ENCODE data around the gene FOXR1. TPM values are rescaled to one million over a fixed set of nuclear protein-coding genes. Genes with fewer than 3 reads are reported as not detected.
A peak's percentile ranks its signal among the peaks of the same experiment; 100 is the strongest.

The FOXR1 gene
- total and polyA plus RNA-seq, 10 donors, result not detected

GRCh38 chr11:119018074-119018938 lies 46.7 kb downstream of the FOXR1 start, which contains the start of the genes RPS25 and TRAPPC4:
RPS25 (minus strand) TSS chr11:119018343; CDS start chr11:119018284, 59 bp downstream.
TRAPPC4 (plus strand) TSS chr11:119018766; CDS start chr11:119018796, 30 bp downstream.
- Histone ChIP-seq H3K4me1 (peaks cover 37 to 81% (median 58%) of the 10 kb centered on the region in 6 donors), H3K27me3 (replicated peaks in 1 of 7) (no peaks in the 10 kb centered on the region), H3K4me3 (peak within 1 kb of the TSS; percentile 66 to 94 (median 89)), H3K36me3 (peaks cover 0 to 73% (median 52%) of the 10 kb centered on the region in 6 donors), H3K27ac (peak within 1 kb of the TSS; percentile 89 to 99 (median 98)), H3K9me3 (no peaks in the 10 kb centered on the region)
- peak in 1 of 3 donors; percentile 47 for TF ChIP-seq POLR2A (IDR thresholded peaks at IDR 0.05)
- peak; percentile 92 to 94 (median 93) for TF ChIP-seq POLR2AphosphoS5 (IDR thresholded peaks at IDR 0.05)
- peak in 4 of 11 experiments; percentile 20 to 46 (median 37) for TF ChIP-seq CTCF (IDR thresholded peaks at IDR 0.05 in 8 of 11, conservative IDR thresholded peaks at IDR 0.05 in 3 of 11)
- intact Hi-C loops (cut with DNase I; ENCODE audit: low total_unique reads), result no loop called here
- peak; percentile 99 for DNase-seq
- WGBS, 5 donors, result 0 to 2% (median 1%) methylated on average over 45 to 63 of the region's 63 CpGs

- no peak for TF ChIP-seq CTCF (IDR thresholded peaks at IDR 0.05 in 8 of 11, conservative IDR thresholded peaks at IDR 0.05 in 3 of 11)
- no peak for TF ChIP-seq POLR2A (IDR thresholded peaks at IDR 0.05)
- no peak for TF ChIP-seq POLR2AphosphoS5 (IDR thresholded peaks at IDR 0.05)
- DNase-seq, result no peak
- H3K27me3 ChIP-seq (replicated peaks in 1 of 7), result no peaks in the 10 kb centered on the region
- peaks cover 0 to 73% (median 53%) of the 10 kb centered on the region in 6 donors for H3K36me3 ChIP-seq
- peak overlapping the region; percentile 66 to 94 (median 89) for H3K4me3 ChIP-seq
- no peaks in the 10 kb centered on the region for H3K9me3 ChIP-seq
- H3K4me1 ChIP-seq, result peaks cover 40 to 88% (median 67%) of the 10 kb centered on the region in 6 donors
- peak overlapping the region in 3 of 8 donors; percentile 94 to 99 (median 98) for H3K27ac ChIP-seq
- WGBS, 5 donors, result 42 to 73% (median 63%) methylated on average over 2 of the region's 2 CpGs
- intact Hi-C loops (cut with DNase I; ENCODE audit: low total_unique reads), result no loop called here
These were observed 48.4 kb downstream of the FOXR1 start for GRCh38 chr11:119019996-119020395.

- WGBS, 5 donors, result 90 to 95% (median 94%) methylated on average over 5 of the region's 5 CpGs
- H3K36me3 ChIP-seq, result peaks cover 0 to 73% (median 46%) of the 10 kb centered on the region in 6 donors
- peak overlapping the region in 1 of 8 donors; percentile 8 for H3K27ac ChIP-seq
- H3K27me3 ChIP-seq (replicated peaks in 1 of 7), result no peaks in the 10 kb centered on the region
- H3K4me3 ChIP-seq, result peak overlapping the region in 1 of 8 donors; percentile 3
- TF ChIP-seq POLR2AphosphoS5 (IDR thresholded peaks at IDR 0.05) (no peak), CTCF (IDR thresholded peaks at IDR 0.05 in 8 of 11, conservative IDR thresholded peaks at IDR 0.05 in 3 of 11) (no peak), POLR2A (IDR thresholded peaks at IDR 0.05) (no peak)
- no peak for DNase-seq
- no peaks in the 10 kb centered on the region for H3K9me3 ChIP-seq
- peaks cover 27 to 81% (median 58%) of the 10 kb centered on the region in 6 donors for H3K4me1 ChIP-seq
- intact Hi-C loops (cut with DNase I; ENCODE audit: low total_unique reads), result no loop called here
These were observed 50.1 kb downstream of the FOXR1 start for GRCh38 chr11:119021631-119022030.

- TF ChIP-seq CTCF (IDR thresholded peaks at IDR 0.05 in 8 of 11, conservative IDR thresholded peaks at IDR 0.05 in 3 of 11), result no peak
- no peak for TF ChIP-seq POLR2A (IDR thresholded peaks at IDR 0.05)
- no peak for TF ChIP-seq POLR2AphosphoS5 (IDR thresholded peaks at IDR 0.05)
- Histone ChIP-seq H3K4me3 (no peak overlapping the region), H3K9me3 (no peaks in the 10 kb centered on the region), H3K27ac (peak overlapping the region in 6 of 8 donors; percentile 60 to 77 (median 74)), H3K27me3 (replicated peaks in 1 of 7) (no peaks in the 10 kb centered on the region), H3K4me1 (peaks cover 19 to 80% (median 52%) of the 10 kb centered on the region in 6 donors), H3K36me3 (peaks cover 0 to 87% (median 46%) of the 10 kb centered on the region in 6 donors)
- peak; percentile 14 for DNase-seq
- intact Hi-C loops (cut with DNase I; ENCODE audit: low total_unique reads), result no loop called here
These were observed 52.2 kb downstream of the FOXR1 start for GRCh38 chr11:119023741-119024140.
